Neuronal stem cell (in vitro differentiated cells): ENCODE results near the gene CLEC16A.

Source experiments
- DNase-seq: peaks from one replicate; pipeline ENCODE4 v3.0.0-alpha.2; 2013; ENCODE audit warnings: low spot score
- H2AFZ ChIP-seq: one replicate; pipeline ENCODE4 v1.6.1; 2013; ENCODE audit warnings: mild to moderate bottlenecking, low read length, inconsistent platforms
- H2AK5ac ChIP-seq: 2 replicates; pipeline ENCODE4 v1.6.1; 2013; ENCODE audit warnings: low read depth, mild to moderate bottlenecking, inconsistent platforms, low read length, moderate library complexity, mixed read lengths
- H2BK120ac ChIP-seq: 2 replicates; pipeline ENCODE4 v1.6.1; 2013; ENCODE audit warnings: low read depth, mild to moderate bottlenecking, inconsistent platforms, low read length, moderate library complexity, mixed read lengths
- H2BK12ac ChIP-seq: one replicate; pipeline ENCODE4 v1.6.1; 2013; ENCODE audit warnings: low read length, inconsistent platforms
- H2BK15ac ChIP-seq: 2 replicates; pipeline ENCODE4 v1.6.1; 2013; ENCODE audit warnings: mild to moderate bottlenecking, low read length, inconsistent platforms, mixed read lengths
- H2BK5ac ChIP-seq: one replicate; pipeline ENCODE4 v1.6.1; 2013; ENCODE audit warnings: inconsistent platforms, mild to moderate bottlenecking, low read length, moderate library complexity
- H3K14ac ChIP-seq: one replicate; pipeline ENCODE4 v1.6.1; 2013; ENCODE audit warnings: low read length, inconsistent platforms
- H3K18ac ChIP-seq: 2 replicates; pipeline ENCODE4 v1.6.1; 2013; ENCODE audit warnings: low read length, inconsistent platforms
- H3K23ac ChIP-seq: 2 replicates; pipeline ENCODE4 v1.6.1; 2013; ENCODE audit warnings: low read depth, mild to moderate bottlenecking, mixed read lengths, low read length, inconsistent platforms; ENCODE audit not compliant: poor library complexity
- H3K27ac ChIP-seq: replicated peaks from 3 replicates; pipeline ENCODE4 v1.5.1; 2013; ENCODE audit warnings: low read length, inconsistent platforms
- H3K27me3 ChIP-seq, 3 experiments: 2 replicates each; pipeline ENCODE4 v1.6.1; 2013; ENCODE audit warnings: low read length in 3 of 3, mild to moderate bottlenecking in 2 of 3, inconsistent platforms in 1 of 3, low read depth in 1 of 3, mixed read lengths in 1 of 3, moderate library complexity in 1 of 3; ENCODE audit not compliant: control insufficient read depth in 3 of 3, insufficient read depth in 3 of 3
- H3K36me3 ChIP-seq, 2 donors: replicated peaks in 1 of 2; 2 replicates each; pipeline ENCODE4 v1.6.1; 2013; ENCODE audit warnings: low read length in 2 of 2; ENCODE audit not compliant: control insufficient read depth in 2 of 2, insufficient read depth in 2 of 2
- H3K4ac ChIP-seq: 2 replicates; pipeline ENCODE4 v1.6.1; 2013; ENCODE audit warnings: inconsistent platforms, mild to moderate bottlenecking, low read length, moderate library complexity
- H3K4me1 ChIP-seq, 2 donors: 1 replicate in 1 of 2; 2 replicates in 1 of 2; pipeline ENCODE4 v1.6.1; 2013; ENCODE audit warnings: low read length in 2 of 2, low read depth in 1 of 2; ENCODE audit not compliant: control insufficient read depth in 2 of 2, insufficient read depth in 1 of 2
- H3K4me2 ChIP-seq: one replicate; pipeline ENCODE4 v1.6.1; 2013; ENCODE audit warnings: mild to moderate bottlenecking, low read length, inconsistent platforms; ENCODE audit not compliant: insufficient read depth, poor library complexity, severe bottlenecking
- H3K4me3 ChIP-seq, 2 donors: 2 replicates each; pipeline ENCODE4 v1.5.1; 2013; ENCODE audit warnings: low read length in 2 of 2, mild to moderate bottlenecking in 2 of 2, inconsistent platforms in 1 of 2, moderate library complexity in 1 of 2
- H3K79me1 ChIP-seq: one replicate; pipeline ENCODE4 v1.6.1; 2013; ENCODE audit warnings: low read depth, mild to moderate bottlenecking, inconsistent platforms, low read length, moderate library complexity
- H3K9ac ChIP-seq: one replicate; pipeline ENCODE4 v1.6.1; 2013; ENCODE audit warnings: mild to moderate bottlenecking, low read depth, low read length, inconsistent platforms; ENCODE audit not compliant: poor library complexity
- H3K9me3 ChIP-seq, 2 donors: replicated peaks in 1 of 2; 2 replicates each; pipeline versions ENCODE3 to v1.6.1; 2013; ENCODE audit warnings: low read length in 2 of 2, mild to moderate bottlenecking in 2 of 2, inconsistent platforms in 1 of 2, low read depth in 1 of 2, mixed read lengths in 1 of 2, moderate library complexity in 1 of 2; ENCODE audit not compliant: control insufficient read depth in 2 of 2, insufficient read depth in 1 of 2
- H4K8ac ChIP-seq: one replicate; pipeline ENCODE4 v1.6.1; 2013; ENCODE audit warnings: low read depth, mild to moderate bottlenecking, inconsistent platforms, low read length, moderate library complexity
- H4K91ac ChIP-seq: one replicate; pipeline ENCODE4 v1.6.1; 2013; ENCODE audit warnings: low read length, low read depth, mild to moderate bottlenecking, inconsistent platforms; ENCODE audit not compliant: poor library complexity
- WGBS, 2 donors: extraction: QIAGEN DNeasy Blood & Tissue Kit; methylation state at CpG; one replicate each; pipeline ENCODE4 v1.1.7; 2013; ENCODE audit warnings: missing lambda C conversion rate in 2 of 2, mixed read lengths in 1 of 2; ENCODE audit not compliant: insufficient read length in 2 of 2, insufficient replicate concordance in 1 of 2; ENCODE audit errors: extremely low coverage in 2 of 2; 5-methylcytosine and 5-hydroxymethylcytosine counted together

Gene CLEC16A

DNA sequence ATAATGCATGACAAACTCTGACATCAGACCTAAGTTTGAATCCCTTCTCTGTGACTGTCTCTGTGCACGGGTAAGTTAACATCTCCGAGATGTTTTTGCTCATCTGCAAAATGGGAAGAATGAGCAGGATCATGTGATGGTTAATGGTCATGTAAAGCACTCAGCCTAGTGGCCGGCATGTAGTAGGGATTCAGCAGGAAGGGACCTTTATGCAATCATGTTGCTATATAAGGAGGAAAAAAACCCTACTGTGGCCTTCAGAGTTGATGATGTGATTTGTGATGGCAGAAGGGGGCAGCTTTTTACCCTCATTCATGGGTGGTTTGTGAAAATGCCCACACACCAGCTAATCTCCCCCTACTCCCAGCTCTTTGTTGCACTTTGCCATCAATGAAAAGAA lies 24.1 kb downstream of the CLEC16A start:
- Histone ChIP-seq H3K4me1 (peaks cover 4 to 16% of the 10 kb centered on the region in 2 donors), H3K27ac (no peak overlapping the region), H3K18ac (no peak overlapping the region), H3K4me3 (no peak overlapping the region), H2BK12ac (no peak overlapping the region), H3K4me2 (no peak overlapping the region), H3K79me1 (no peaks in the 10 kb centered on the region), H4K8ac (no peak overlapping the region), H2AK5ac (no peak overlapping the region), H2AFZ (no peak overlapping the region), H3K36me3 (peaks cover 2 to 53% of the 10 kb centered on the region in 2 donors), H3K4ac (no peak overlapping the region), H3K23ac (no peak overlapping the region), H3K27me3 (no peaks in the 10 kb centered on the region), H2BK15ac (no peak overlapping the region), H2BK5ac (no peak overlapping the region), H3K9me3 (no peaks in the 10 kb centered on the region), H3K14ac (no peak overlapping the region), H3K9ac (no peak overlapping the region), H2BK120ac (no peak overlapping the region), H4K91ac (no peak overlapping the region)
- WGBS, 2 donors: no CpG with 5 or more reads among the region's 3 CpGs
- no peak for DNase-seq

DNA sequence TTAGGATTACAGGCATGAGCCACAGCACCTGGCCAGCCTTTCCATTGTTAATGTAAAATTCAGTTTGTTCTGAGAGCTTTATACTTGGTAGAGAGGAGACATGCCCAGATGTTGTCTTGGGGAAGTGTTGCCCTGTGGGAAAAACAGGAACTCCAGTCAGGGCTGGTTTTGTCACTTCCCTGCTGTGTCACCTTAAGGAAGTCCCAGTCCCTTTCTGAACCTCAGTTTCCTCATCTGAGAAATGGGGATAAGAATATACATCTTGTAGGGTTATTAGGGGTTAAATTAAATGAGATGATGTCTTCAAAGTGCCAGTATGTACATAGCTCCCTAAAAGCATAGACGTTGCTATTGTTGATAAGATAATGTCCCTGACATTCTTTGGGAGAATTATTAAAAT lies 25.3 kb downstream of the CLEC16A start:
- no peak overlapping the region for H3K27ac ChIP-seq
- no peaks in the 10 kb centered on the region for H3K27me3 ChIP-seq
- H2BK120ac ChIP-seq: no peak overlapping the region
- H2BK15ac ChIP-seq: no peak overlapping the region
- H3K4me1 ChIP-seq: peaks cover 2 to 13% of the 10 kb centered on the region in 2 donors
- no CpG with 5 or more reads among the region's 1 CpG for WGBS, 2 donors
- no peaks in the 10 kb centered on the region for H3K9me3 ChIP-seq
- no peak overlapping the region for H3K9ac ChIP-seq
- H3K4ac ChIP-seq: no peak overlapping the region
- no peak for DNase-seq
- no peak overlapping the region for H4K8ac ChIP-seq
- H2BK5ac ChIP-seq: no peak overlapping the region
- H3K79me1 ChIP-seq: no peaks in the 10 kb centered on the region
- H2BK12ac ChIP-seq: no peak overlapping the region
- H2AFZ ChIP-seq: no peak overlapping the region
- no peak overlapping the region for H3K4me2 ChIP-seq
- no peak overlapping the region for H3K4me3 ChIP-seq
- H4K91ac ChIP-seq: no peak overlapping the region
- no peak overlapping the region for H3K23ac ChIP-seq
- H2AK5ac ChIP-seq: no peak overlapping the region
- no peak overlapping the region for H3K14ac ChIP-seq
- no peak overlapping the region for H3K18ac ChIP-seq
- H3K36me3 ChIP-seq: peaks cover 2 to 56% of the 10 kb centered on the region in 2 donors

DNA sequence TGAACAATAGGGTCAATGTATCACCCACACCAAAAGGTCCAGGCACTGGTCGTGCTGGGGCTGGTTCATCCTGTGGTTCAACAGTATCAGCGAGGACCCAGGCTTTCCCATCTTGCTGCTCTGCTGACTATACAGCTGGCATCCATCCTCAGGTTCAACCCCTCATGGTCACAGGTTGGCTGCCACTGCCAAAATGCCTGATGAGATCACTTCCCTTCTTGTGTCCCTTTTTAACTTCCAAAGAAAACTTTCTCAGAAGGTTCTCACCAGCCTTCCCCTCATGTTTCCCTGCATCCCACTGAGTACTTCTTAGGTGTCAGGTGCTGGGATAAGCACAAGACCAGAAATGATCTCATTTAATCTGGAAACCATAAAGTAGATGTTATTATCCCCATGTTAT lies 25.7 kb downstream of the CLEC16A start:
- no CpG with 5 or more reads among the region's 2 CpGs for WGBS, 2 donors
- Histone ChIP-seq H2BK120ac (no peak overlapping the region), H2AK5ac (no peak overlapping the region), H4K91ac (no peak overlapping the region), H2BK12ac (no peak overlapping the region), H2BK15ac (no peak overlapping the region), H3K4me3 (peak overlapping the region in 1 of 2 donors; percentile 42), H3K4me2 (no peak overlapping the region), H3K9me3 (no peaks in the 10 kb centered on the region), H3K4ac (no peak overlapping the region), H3K27ac (no peak overlapping the region), H3K27me3 (no peaks in the 10 kb centered on the region), H2AFZ (no peak overlapping the region), H3K18ac (no peak overlapping the region), H3K9ac (no peak overlapping the region), H2BK5ac (no peak overlapping the region), H3K14ac (no peak overlapping the region), H3K36me3 (peaks cover 2 to 55% of the 10 kb centered on the region in 2 donors), H3K4me1 (peaks cover 2 to 13% of the 10 kb centered on the region in 2 donors), H3K23ac (no peak overlapping the region), H4K8ac (no peak overlapping the region), H3K79me1 (no peaks in the 10 kb centered on the region)
- no peak for DNase-seq

DNA sequence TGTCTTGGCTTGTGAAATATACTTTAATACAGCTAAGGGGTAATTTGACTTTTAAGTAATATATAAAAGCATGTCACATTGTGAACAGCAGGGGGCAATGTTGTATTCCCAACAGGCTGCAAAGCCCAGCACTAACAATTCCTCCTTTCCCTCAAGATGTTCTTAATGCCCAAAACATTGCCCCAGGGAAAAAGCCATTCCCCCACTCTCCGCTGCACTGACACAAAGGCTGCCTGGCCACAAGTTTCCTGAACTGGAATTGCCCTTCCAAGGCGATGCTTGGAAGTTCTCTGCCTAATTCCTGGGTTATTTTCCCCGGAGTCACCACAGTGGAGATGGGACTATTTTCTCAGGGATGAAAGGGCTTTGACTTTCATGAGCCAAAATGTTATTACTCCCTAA lies 27.2 kb downstream of the CLEC16A start:
- no peak overlapping the region for H2BK12ac ChIP-seq
- H3K14ac ChIP-seq: no peak overlapping the region

More for the DNA sequence above, 27.2 kb downstream of the CLEC16A start:
- peaks cover 3 to 15% of the 10 kb centered on the region in 2 donors for H3K4me1 ChIP-seq
- H2BK120ac ChIP-seq: no peak overlapping the region
- no peak overlapping the region for H3K27ac ChIP-seq
- H3K27me3 ChIP-seq: no peaks in the 10 kb centered on the region
- no peak overlapping the region for H3K4me3 ChIP-seq
- H2BK15ac ChIP-seq: no peak overlapping the region
- H2AK5ac ChIP-seq: no peak overlapping the region
- H3K4me2 ChIP-seq: no peak overlapping the region
- no peaks in the 10 kb centered on the region for H3K79me1 ChIP-seq
- no peak overlapping the region for H3K18ac ChIP-seq
- DNase-seq: peak; percentile 65
- H2AFZ ChIP-seq: no peak overlapping the region
- WGBS, 2 donors: no CpG with 5 or more reads among the region's 3 CpGs
- no peak overlapping the region for H3K9ac ChIP-seq
- no peaks in the 10 kb centered on the region for H3K9me3 ChIP-seq
- H3K23ac ChIP-seq: no peak overlapping the region
- no peak overlapping the region for H4K91ac ChIP-seq
- H3K4ac ChIP-seq: no peak overlapping the region
- H3K36me3 ChIP-seq: peaks cover 2 to 43% of the 10 kb centered on the region in 2 donors
- no peak overlapping the region for H4K8ac ChIP-seq
- no peak overlapping the region for H2BK5ac ChIP-seq
